Stimulated activated memory B cell treated with anti-CD40 and anti-IgM and Interleukin-4, amounts not matched to agents 10 μg/mL and 1 μg/mL and 100 μg/mL, for 72 hours (primary cell): ENCODE measurements around the gene SERPINB2.

ENCODE experiments used
- ATAC-seq: fragments of 150-1000 bp; cut with Tn5 transposase; 2 replicates; pipeline ENCODE4 v1.10.0; 2021
- H3K27ac Mint-ChIP-seq: one replicate; pipeline ENCODE4 v1.8.0; 2022; ENCODE audit warnings: mild to moderate bottlenecking, mixed read lengths
- H3K27me3 Mint-ChIP-seq: one replicate; pipeline ENCODE4 v1.8.0; 2022; ENCODE audit warnings: mixed read lengths
- H3K36me3 Mint-ChIP-seq: one replicate; pipeline ENCODE4 v1.8.0; 2022; ENCODE audit warnings: mixed read lengths
- H3K4me1 Mint-ChIP-seq: one replicate; pipeline ENCODE4 v1.8.0; 2022; ENCODE audit warnings: mixed read lengths
- H3K4me3 Mint-ChIP-seq: one replicate; pipeline ENCODE4 v1.8.0; 2022; ENCODE audit warnings: mild to moderate bottlenecking, moderate library complexity, mixed read lengths
- H3K9me3 Mint-ChIP-seq: one replicate; pipeline ENCODE4 v1.8.0; 2022; ENCODE audit warnings: mixed read lengths

The SERPINB2 gene

GRCh38 chr18:63878343-63878742, 9.2 kb upstream of the SERPINB2 start:
- no peak for ATAC-seq

GRCh38 chr18:63878925-63879324, 8.6 kb upstream of the SERPINB2 start:
- Mint-ChIP-seq H3K4me1 (no peaks in the 10 kb centered on the region), H3K27ac (no peak overlapping the region), H3K4me3 (no peak overlapping the region), H3K36me3 (no peaks in the 10 kb centered on the region), H3K9me3 (no peaks in the 10 kb centered on the region), H3K27me3 (peaks cover 27% of the 10 kb centered on the region)
- ATAC-seq: no peak

More at GRCh38 chr18:63878343-63878742, 9.2 kb upstream of the SERPINB2 start:
- Mint-ChIP-seq H3K27me3 (peaks cover 33% of the 10 kb centered on the region), H3K4me3 (no peak overlapping the region), H3K9me3 (no peaks in the 10 kb centered on the region), H3K27ac (no peak overlapping the region), H3K36me3 (no peaks in the 10 kb centered on the region), H3K4me1 (no peaks in the 10 kb centered on the region)

DNA sequence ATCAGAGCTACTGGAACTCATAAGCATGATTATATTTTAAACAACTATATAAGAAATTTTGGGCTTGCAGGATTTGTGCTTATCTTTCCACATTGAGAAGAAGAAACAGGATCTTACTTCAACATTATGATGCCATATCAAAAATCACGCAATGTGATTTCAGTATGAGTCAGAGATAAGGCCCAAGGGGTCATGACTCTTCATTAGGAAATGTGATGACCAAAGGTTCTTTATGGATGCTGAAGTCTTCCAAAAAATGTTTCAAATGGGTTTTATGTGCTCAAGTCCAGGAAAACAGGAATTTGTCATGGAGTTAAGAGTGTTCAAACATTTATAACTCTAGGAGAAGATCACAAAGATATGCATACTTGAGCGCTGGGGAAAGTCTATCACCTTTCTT, 7.8 kb upstream of the SERPINB2 start:
- H3K36me3 Mint-ChIP-seq: no peaks in the 10 kb centered on the region
- no peak overlapping the region for H3K4me3 Mint-ChIP-seq
- H3K27me3 Mint-ChIP-seq: peaks cover 22% of the 10 kb centered on the region
- H3K9me3 Mint-ChIP-seq: no peaks in the 10 kb centered on the region
- ATAC-seq: no peak
- H3K4me1 Mint-ChIP-seq: no peaks in the 10 kb centered on the region
- H3K27ac Mint-ChIP-seq: no peak overlapping the region

DNA sequence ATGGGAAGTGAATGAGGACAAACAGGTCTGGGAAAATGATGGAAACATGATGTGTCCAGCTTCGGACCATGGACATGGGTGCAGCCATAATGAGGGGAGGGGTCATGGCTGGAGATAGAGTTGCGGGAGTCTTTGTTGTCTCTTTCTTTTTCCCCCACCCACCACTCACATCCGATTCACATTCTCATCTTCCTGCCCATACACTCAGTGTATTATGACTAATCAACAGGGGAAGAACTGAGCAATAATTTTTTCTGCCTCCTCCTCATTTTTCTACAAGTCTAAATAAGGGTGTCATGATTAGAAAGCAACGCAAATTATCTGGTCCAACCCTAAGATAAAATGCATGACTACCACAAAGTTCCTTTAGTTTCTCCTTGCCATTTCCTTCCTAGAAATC, 5.7 kb upstream of the SERPINB2 start:
- Mint-ChIP-seq H3K4me3 (no peak overlapping the region), H3K27ac (no peak overlapping the region), H3K27me3 (peaks cover 35% of the 10 kb centered on the region), H3K9me3 (no peaks in the 10 kb centered on the region), H3K4me1 (no peaks in the 10 kb centered on the region), H3K36me3 (no peaks in the 10 kb centered on the region)
- ATAC-seq: no peak

DNA sequence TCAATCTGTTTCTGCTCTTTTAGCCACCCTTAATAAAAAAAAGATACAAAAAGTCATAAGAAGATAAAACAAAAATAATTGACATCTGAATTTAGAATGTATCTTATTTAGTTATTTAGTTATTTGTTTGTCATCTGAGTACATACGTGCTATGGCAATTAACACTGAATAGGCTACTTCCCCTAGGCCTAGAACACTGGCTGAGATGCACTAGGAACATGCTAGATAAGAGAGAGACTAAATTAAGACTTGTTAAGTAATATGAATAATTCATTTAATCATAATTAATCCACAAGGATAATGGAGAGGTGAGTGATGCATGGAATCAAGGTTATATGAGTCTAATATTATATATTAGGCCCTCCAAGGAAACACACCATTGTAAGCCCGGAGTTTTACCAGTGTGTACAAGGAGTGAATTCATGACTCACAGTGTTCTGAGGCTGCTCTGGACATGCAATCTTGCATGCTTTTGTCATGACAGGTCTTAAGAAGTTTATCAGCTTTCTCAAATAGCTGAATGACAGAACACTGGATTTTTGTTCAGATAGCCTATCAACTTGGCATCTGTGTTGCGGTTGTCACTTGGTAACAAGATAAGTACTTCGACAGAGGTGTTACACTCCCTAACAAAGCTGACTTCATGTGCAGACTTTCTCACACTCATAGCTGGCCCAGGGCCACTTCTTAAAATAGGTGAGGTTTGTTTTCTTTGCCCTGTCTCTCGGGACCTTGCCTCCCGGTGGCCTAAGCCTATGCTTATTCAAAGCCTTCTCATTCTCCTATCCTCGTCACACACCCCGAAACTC, 5.0 kb upstream of the SERPINB2 start:
- H3K36me3 Mint-ChIP-seq: no peaks in the 10 kb centered on the region
- no peak for ATAC-seq
- H3K9me3 Mint-ChIP-seq: no peaks in the 10 kb centered on the region
- no peak overlapping the region for H3K27ac Mint-ChIP-seq
- no peak overlapping the region for H3K4me3 Mint-ChIP-seq
- H3K4me1 Mint-ChIP-seq: no peaks in the 10 kb centered on the region
- H3K27me3 Mint-ChIP-seq: peaks cover 35% of the 10 kb centered on the region

GRCh38 chr18:63883617-63884016, 3.9 kb upstream of the SERPINB2 start:
- H3K36me3 Mint-ChIP-seq: no peaks in the 10 kb centered on the region
- no peak for ATAC-seq
- H3K9me3 Mint-ChIP-seq: no peaks in the 10 kb centered on the region
- H3K27ac Mint-ChIP-seq: no peak overlapping the region
- peaks cover 28% of the 10 kb centered on the region for H3K27me3 Mint-ChIP-seq
- no peak overlapping the region for H3K4me3 Mint-ChIP-seq
- H3K4me1 Mint-ChIP-seq: no peaks in the 10 kb centered on the region

GRCh38 chr18:63888470-63889190, 1.1 kb downstream of the SERPINB2 start:
- Mint-ChIP-seq H3K27me3 (peaks cover 13% of the 10 kb centered on the region), H3K36me3 (no peaks in the 10 kb centered on the region), H3K4me3 (no peak overlapping the region), H3K4me1 (no peaks in the 10 kb centered on the region), H3K27ac (no peak overlapping the region), H3K9me3 (no peaks in the 10 kb centered on the region)
- no peak for ATAC-seq

DNA sequence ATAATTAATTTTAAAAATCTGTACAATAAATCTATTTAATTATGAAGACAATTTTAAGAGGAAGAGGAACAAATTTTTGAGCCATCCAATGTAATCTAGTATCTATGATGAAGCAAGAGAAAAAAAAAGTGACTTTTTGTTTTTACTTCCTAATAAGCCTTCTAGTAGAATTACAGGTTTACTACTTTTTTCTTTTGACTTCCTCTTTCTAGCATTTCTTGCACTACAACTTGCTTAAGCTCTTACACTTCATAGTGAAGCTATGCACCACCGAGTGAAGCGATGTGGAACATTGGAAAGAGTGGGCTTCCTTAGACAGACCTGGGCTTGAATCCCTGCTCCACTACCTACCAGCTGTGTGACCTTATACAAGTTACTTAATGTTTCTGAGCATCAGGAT, 2.1 kb downstream of the SERPINB2 start:
- Mint-ChIP-seq H3K36me3 (no peaks in the 10 kb centered on the region), H3K4me1 (no peaks in the 10 kb centered on the region), H3K4me3 (no peak overlapping the region), H3K9me3 (no peaks in the 10 kb centered on the region), H3K27me3 (peaks cover 13% of the 10 kb centered on the region), H3K27ac (no peak overlapping the region)
- ATAC-seq: no peak

GRCh38 chr18:63890237-63890949, 2.9 kb downstream of the SERPINB2 start:
- Mint-ChIP-seq H3K36me3 (no peaks in the 10 kb centered on the region), H3K27me3 (peaks cover 15% of the 10 kb centered on the region), H3K4me1 (no peaks in the 10 kb centered on the region), H3K9me3 (no peaks in the 10 kb centered on the region), H3K27ac (no peak overlapping the region), H3K4me3 (no peak overlapping the region)
- no peak for ATAC-seq

DNA sequence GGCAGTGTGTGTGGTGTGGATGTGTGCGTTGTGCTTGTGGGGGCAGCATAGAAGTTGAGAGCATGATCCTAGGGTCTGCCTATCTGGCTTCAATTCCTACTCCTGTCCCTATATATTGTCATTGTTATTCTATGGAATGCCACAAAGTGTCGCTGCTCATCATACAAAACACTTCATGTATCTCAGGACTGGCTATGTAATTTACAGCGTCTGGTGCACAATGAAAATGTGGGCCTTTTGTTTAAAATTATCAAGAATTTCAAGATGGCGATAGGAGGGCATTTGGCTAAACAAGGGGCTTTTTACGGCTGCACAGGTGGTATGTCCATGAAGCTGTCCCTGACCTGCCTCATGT, 3.4 kb downstream of the SERPINB2 start:
- Mint-ChIP-seq H3K4me1 (no peaks in the 10 kb centered on the region), H3K27me3 (peaks cover 16% of the 10 kb centered on the region), H3K36me3 (no peaks in the 10 kb centered on the region), H3K4me3 (no peak overlapping the region), H3K27ac (no peak overlapping the region), H3K9me3 (no peaks in the 10 kb centered on the region)
- no peak for ATAC-seq

GRCh38 chr18:63892566-63892965, 5.1 kb downstream of the SERPINB2 start:
- H3K4me3 Mint-ChIP-seq: no peak overlapping the region
- ATAC-seq: no peak
- H3K27ac Mint-ChIP-seq: no peak overlapping the region
- H3K4me1 Mint-ChIP-seq: no peaks in the 10 kb centered on the region
- peaks cover 9% of the 10 kb centered on the region for H3K27me3 Mint-ChIP-seq
- H3K36me3 Mint-ChIP-seq: no peaks in the 10 kb centered on the region
- no peaks in the 10 kb centered on the region for H3K9me3 Mint-ChIP-seq

DNA sequence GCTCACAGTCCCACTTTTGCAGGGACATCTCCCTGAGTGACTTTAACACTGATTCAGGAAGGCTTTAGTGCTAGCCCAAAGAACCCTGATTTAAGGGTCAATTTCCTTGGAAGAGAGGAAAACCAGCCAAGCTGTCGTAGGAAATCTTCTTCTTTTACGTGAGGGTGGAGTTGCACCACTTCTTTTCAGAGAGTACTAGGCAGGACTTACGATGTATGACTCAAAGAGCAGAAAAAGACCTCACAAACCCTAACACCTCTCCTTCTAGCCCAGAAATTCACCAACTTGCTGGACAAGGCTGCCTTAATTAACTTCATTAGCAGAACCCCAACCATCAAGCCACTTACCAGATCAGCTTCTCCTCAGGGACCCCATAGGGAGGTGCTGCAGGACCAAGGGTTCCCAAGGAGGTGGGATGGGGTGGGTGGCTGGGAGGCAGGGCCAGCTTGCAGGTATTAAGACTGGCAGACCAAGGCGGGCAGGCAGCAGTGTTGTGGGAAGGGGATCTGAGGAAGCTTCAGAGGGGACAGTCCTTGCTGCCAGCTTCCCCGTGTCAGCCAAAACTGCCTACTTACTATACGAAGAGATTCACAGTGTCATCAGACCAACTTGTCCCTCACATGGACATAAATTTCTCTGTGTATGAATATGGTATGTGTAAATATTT, 6.7 kb downstream of the SERPINB2 start:
- Mint-ChIP-seq H3K27me3 (peaks cover 9% of the 10 kb centered on the region), H3K9me3 (no peaks in the 10 kb centered on the region), H3K4me1 (no peaks in the 10 kb centered on the region), H3K36me3 (no peaks in the 10 kb centered on the region), H3K4me3 (no peak overlapping the region), H3K27ac (no peak overlapping the region)
- ATAC-seq: no peak

GRCh38 chr18:63895190-63895589, 7.7 kb downstream of the SERPINB2 start:
- H3K27me3 Mint-ChIP-seq: peaks cover 9% of the 10 kb centered on the region
- no peaks in the 10 kb centered on the region for H3K9me3 Mint-ChIP-seq
- ATAC-seq: no peak
- no peaks in the 10 kb centered on the region for H3K4me1 Mint-ChIP-seq
- H3K4me3 Mint-ChIP-seq: no peak overlapping the region
- no peaks in the 10 kb centered on the region for H3K36me3 Mint-ChIP-seq
- no peak overlapping the region for H3K27ac Mint-ChIP-seq

- H3K27me3 Mint-ChIP-seq: peaks cover 9% of the 10 kb centered on the region
- H3K9me3 Mint-ChIP-seq: no peaks in the 10 kb centered on the region
- no peaks in the 10 kb centered on the region for H3K4me1 Mint-ChIP-seq
- ATAC-seq: no peak
- no peak overlapping the region for H3K27ac Mint-ChIP-seq
- H3K36me3 Mint-ChIP-seq: no peaks in the 10 kb centered on the region
- H3K4me3 Mint-ChIP-seq: no peak overlapping the region
Measured at GRCh38 chr18:63897072-63897471, 9.6 kb downstream of the SERPINB2 start.

DNA sequence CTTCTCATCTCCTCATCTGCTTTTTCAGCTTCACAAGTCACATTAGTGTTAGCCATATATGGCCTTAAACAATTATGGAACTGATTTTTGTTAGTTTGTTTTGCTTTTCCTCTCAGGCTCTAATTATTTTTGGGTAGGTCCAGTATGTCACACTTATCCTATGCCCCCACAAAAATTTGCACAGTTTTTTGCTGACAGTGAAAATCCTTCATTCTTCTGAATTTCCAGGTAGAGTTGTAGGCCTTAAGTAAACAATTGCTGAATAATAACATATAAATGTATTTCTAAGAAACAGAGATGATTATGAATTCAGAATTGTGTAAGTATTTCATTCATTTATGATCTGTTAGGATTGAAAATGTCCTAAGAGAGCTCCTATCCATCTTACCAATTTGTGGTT, 11.7 kb downstream of the SERPINB2 start:
- Mint-ChIP-seq H3K9me3 (no peaks in the 10 kb centered on the region), H3K4me1 (no peaks in the 10 kb centered on the region), H3K4me3 (no peak overlapping the region), H3K27me3 (peaks cover 9% of the 10 kb centered on the region), H3K27ac (no peak overlapping the region), H3K36me3 (no peaks in the 10 kb centered on the region)
- ATAC-seq: no peak
